Fibroblast of skin of back (primary cell): ENCODE results near the gene CALCOCO2.
"Not testable (repeated sequence)": the region's sequence is repeated elsewhere in the genome, so short reads cannot be mapped to it uniquely, and the experiment has no call there.

Source experiments
- DNase-seq: peaks from one replicate; pipeline ENCODE4 v3.0.0-alpha.2; 2013

CALCOCO2 gene

DNA sequence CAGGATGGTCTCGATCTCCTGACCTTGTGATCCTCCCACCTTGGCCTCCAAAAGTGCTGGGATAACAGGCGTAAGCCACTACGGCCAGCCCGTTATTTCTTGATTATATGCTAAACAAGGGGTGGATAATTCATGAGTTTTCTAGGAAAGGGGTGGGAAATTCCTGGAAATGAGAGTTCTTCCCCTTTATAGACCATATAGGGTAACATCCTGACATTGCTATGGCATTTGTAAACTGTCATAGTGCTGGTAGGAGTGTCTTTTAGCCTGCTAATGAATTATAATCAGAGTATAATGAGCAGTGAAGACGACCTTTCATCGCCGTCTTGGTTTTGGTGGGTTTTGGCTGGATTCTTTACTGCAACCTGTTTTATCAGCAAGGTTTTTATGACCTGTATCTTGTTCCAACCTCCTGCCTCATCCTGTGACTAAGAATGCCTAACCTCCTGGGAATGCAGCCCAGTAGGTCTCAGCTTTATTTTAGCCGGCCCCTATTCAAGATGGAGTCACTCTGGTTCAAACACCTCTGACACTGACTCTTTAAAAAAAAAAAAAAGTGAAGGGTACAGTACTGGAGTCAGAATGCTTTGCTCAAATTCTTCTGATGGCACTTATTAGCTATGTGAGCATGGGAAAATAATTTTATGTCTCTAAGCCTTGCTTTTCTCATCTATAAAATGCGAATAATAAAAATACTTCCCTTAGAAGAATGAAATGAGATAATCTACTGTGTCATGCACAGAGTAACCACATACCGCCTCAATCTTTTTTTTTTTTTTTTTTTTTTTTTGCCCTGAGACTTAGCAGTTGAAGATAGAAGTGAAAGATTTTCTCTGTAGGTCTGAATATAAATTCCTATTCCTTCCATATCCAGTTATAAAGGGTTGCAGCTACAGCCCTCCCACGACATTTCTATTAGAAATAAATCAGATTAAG is 5.1 kb upstream of the CALCOCO2 start:
- peak; percentile 17 for DNase-seq

DNA sequence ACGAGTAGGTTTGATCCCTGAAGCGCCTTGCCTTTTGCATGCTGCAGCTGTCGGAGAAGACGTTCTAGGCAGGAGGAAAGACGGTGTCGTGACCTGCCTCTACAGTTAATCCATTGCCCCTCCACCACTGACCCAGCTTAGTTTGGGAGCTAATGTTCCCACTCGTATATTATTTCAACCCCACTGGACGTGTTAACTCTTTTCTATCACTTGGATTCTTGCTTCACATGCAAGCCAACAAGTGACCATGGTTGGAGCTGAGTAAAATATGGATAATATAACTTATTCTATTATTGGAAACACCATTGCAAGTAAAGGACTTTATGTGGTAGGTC is 681 bp downstream of the CALCOCO2 start:
- no peak for DNase-seq

DNA sequence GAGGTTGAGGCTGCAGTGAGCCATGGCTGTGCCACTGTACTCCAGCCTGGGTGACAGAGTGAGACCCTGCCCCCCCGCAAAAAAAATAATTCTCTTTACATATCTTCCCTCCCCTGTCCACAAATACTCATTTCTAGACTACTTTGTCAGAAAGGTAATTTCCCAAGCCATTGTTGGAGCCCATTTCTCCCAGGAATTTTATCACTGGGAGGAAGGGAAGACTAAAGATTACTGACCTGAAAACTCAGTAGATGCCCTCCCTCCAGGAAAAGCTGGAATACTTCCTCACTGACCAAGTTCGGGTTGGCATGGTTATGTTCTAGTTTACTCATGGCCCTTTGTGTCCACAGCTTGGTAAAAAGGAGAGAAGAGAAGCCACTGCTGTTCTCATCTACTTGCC is 4.1 kb downstream of the CALCOCO2 start:
- no peak for DNase-seq

DNA sequence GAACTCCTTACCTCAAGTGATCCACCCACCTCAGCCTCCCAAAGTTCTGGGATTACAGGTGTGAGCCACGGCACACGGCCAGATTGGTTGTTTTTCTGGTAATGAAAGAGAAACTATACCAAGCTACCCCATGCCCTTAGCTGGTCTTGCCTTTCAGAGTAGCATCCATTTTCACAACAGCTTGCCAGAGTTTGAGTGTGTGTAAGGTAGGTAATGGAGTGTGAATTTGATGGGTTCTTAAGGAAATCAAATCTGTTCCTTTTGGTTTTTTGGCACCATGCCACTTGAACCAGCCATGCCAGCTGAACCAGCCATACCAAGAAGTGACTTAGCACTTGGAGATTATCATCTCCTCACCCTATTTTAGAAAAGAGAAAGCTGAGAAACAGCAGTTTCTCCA is 5.1 kb downstream of the CALCOCO2 start:
- DNase-seq = no peak

DNA sequence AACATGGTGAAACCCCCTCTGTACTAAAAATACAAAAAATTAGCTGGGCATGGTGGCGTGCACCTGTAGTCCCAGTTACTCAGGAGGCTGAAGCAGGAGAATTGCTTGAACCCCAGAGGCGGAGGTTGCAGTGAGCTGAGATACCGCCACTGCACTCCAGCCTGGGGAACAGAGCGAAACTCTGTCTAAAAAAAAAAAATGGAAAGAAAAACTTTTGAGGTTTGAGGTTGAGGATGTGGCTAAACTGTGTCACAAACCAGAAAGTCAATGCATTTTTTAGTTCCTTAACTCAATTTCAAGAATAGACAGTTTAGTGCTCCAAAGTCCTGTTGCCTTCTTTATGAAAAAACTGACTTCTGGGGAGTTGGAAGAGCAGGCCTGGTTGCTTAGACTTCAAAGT is 6.6 kb downstream of the CALCOCO2 start:
- DNase-seq = not testable (repeated sequence)

DNA sequence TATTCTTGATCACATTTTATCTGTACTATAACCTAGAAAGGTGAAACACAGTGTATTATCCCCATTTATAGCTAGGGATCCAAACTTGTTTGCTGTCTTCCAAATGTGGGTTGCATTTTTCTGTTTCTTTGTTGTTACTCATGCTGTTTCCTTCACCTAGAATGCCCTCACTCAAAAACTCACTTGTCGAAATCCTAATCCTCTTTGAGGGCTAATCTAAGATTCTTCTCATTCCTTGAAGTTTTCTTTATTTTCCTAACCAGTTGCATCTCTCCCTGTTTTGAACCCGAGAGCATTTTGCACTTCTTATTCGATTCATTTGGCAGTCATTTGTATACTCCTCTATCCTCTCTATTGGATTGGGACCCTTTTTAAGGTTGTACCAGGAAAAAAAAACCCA is 9.6 kb downstream of the CALCOCO2 start:
- DNase-seq = peak; percentile 8

DNA sequence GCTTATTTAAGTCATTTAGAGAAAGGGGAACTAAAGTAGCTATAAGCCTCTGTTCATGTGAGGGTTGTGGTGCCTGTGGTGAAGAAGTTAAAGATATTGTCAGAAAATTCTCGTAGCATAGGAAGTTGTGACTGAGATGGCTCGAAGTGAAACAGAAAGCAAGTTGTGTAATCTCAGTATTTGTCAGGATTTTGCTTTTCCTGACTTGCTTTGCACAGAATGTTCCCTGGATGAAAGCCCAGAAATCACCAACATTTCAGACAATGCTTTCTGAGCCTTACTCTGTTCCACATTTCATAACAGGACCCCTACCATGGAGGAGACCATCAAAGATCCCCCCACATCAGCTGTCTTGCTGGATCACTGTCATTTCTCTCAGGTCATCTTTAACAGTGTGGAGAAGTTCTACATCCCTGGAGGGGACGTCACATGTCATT is 10.6 kb downstream of the CALCOCO2 start:
- DNase-seq = peak; percentile 49

DNA sequence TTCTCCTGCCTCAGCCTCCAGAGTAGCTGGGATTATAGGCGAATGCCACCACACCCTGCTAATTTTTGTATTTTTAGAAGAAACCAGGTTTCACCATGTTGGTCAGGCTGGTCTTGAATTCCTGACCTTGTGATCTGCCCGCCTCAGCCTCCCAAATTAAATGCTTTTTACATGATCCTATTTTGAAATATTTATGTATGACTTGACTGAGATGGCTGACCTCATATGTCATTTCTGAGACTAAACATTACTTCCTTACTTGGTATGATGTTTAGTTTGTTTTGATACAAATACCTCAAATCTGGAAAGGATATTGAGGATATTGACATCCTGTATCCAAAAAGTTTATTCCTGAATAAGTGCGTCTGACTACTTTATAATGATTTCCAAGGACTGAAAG is 11.9 kb downstream of the CALCOCO2 start:
- DNase-seq = peak; percentile 50

DNA sequence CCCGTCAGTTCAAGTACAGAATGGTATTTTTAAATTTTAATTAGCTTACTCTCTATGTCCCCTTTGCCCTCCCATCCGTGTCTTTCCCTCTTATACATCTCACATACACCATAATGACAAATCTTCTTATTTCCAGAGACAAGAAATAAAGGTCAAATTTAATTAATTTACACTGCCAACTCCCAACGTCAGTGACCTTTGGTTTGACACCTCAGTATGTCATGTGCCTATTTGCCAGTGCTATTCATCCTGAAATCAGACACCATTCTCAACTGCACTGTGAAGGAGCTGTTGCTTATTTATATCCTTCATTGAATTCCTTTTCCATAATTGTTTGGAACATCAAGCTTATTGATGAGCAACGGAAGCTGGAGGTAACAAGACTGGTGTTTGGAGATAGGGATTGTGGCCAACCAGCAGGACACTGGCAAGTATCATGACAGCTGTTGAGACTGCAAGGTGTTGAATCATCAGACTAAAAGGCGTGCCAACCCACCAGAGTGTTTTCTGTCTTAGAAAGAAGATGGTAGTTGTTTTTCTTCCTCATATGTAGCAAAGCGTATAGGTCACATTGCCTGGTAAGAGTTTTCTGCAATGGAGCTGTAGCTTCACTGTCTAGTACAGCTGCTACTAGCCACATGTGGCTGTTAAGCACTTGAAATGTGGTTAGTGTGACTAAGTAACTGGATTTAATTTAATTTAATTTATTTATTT is 12.5 kb downstream of the CALCOCO2 start:
- peak; percentile 7 for DNase-seq

DNA sequence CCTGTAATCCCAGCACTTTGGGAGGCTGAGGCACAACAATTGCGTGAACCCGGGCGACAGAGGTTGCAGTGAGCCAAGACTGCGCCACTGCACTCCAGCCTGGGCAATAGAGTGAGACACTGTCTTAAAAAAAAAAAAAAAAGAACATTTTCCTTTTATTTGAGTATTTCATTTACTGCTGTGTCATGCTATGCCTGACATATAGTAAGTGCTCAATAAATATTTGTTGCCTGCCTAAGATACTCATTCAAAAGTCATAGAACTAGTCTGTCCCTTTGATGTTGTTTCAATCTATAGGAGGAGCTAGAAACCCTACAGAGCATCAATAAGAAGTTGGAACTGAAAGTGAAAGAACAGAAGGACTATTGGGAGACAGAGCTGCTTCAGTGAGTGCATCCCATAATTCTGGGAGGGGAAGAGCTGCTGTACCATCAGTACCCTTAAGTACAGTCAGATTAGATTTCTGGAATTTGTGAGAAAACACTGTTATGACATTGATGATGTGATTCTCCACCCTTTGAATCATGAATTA is 20.0 kb downstream of the CALCOCO2 start:
- no peak for DNase-seq

DNA sequence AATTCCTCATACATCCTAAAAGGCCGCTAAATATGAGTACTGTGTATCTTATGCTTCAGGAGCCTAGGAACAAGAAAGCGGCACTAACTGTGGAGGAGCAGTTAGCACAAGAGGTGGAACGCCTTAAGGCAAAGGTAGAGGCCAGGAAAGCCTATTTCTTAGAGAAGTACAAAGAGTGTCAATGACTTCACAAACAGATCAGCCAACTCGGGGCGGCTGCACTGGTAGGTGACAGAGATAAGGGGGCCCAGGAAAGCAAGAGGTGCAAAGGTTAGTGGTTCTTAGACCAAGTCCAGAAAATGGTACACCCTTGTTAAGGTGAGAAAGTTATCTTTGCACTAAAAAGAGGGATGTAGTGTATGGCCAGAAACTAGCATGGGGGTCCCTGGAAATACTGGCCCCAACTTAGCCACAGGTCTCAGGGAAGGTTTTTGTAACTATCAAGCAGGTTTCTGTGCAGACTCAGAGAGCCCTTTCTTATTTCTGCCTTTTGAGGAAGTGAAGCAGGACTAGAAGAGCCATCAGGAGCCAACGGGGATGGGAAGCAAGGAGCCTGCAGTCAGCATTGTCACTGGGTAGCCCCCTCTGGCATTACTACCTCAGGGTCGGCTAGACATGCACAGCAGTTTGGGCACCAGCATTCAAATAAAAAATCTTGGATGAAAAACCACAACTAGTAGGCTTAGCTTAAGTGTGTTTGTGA is 24.1 kb downstream of the CALCOCO2 start:
- DNase-seq = no peak

DNA sequence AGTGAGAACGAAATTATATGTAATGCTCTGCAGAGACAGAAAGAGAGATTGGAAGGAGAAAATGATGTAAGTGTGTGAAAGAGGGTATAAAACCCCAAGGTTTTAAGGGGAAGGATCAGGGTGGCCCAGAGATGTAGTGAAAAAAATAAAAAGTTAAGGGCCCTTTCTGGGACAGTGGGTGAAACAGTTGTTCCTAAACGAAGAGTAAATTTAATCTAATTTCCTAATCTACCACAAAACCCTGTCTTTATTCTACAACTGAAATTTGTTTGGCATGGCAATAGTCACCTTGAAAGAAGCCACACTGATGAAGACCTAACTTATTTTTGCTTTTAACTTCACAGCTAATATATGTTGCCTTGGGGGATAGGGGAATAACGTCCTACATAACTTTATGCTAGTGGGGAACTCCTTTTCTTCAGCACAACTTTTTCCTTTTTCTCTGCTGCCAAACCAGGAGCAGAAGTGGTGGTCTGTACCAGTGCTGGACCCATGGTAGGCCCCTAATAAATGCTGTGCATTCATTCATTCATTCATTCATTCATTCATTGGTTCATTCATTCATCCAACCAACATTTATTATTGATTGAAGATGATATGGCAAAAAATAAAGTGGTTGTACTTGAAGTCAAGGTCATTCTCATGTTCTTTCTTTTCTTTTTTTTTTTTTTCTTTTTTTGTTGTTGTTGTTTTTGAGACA is 25.4 kb downstream of the CALCOCO2 start:
- DNase-seq = no peak

DNA sequence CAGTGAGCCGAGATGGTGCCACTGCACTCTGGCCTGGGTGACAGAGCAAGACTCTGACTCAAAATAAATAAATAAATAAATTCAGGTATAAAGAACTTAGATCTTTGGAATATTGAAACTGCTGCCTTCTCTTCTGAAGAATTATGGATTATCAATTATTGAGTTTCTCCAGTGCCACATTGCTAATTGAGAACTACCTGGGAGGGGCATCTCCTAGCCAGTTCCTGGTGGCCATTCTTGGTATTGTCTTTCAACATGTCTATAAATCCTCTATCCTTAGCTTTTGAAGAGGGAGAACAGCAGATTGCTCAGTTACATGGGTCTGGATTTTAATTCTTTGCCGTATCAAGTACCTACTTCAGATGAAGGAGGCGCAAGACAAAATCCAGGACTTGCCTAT is 29.2 kb downstream of the CALCOCO2 start:
- DNase-seq = no peak

DNA sequence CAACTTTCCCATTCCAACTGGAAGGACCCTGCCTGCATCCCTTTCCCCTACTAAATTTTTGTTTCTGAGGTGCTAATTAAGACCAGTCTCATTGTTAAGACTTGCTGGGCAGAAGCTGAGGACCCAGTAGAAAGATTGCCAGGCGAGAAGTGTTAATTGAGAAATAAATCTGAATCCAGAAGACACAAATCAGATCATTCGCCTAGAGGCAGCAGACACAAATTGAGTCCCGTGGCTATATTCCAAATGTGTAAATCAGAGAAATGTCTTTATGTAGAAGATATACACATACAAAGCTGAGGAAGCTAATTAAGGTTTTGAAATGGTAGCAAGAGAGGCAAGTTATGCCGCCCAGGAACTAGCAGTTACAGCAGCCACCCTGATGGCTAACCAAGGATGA is 29.6 kb downstream of the CALCOCO2 start:
- no peak for DNase-seq

DNA sequence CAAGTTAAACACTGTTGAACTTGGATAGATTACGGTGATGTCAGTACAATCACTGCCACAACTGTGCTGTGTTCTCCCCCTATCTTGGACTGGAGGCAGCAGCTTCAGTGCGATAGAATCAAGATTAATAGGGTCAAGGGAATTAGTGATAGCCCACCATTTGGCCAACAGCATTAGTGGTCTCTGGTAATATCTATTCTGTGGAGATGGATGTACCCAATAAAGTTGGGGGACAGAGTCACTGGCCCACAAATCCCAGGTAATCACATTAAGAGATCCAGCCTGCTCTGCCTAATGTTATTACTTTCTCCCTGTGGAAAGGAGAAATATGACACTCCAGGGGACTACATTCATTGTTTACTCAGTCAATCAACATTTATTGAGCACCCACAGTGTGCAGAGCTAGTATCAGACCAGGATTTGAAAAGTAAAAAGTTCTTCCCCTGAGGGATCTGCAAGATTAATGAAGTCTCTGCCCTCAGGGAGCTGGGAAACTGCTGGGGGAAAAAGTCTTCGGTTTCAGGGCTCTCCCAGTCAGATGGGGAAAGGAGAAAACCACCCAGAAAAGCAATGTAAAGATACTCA is 38.2 kb downstream of the CALCOCO2 start:
- DNase-seq = no peak

DNA sequence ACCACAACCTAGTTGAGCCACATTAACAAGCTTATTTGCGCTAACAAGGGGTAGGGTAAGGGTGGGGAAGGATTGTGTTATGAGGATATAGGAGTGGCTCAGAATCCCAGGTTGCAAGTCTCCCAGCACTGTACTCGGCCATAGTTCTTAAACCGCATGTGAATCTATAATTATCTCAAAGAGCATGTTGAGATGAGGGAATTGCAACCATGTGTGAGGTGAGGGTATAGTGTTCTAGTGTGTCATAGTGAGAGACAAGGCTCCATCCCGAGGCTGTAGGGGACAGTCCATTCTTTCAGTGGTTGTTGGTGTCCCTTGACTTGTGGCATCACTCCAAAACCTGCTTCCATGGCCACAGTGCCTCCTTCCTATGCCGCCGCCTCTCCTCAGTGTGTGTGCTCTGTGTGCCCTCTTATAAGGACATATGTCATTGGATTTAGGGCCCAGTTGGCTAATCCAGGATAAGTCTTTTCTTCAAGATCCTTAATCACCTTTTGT is 39.0 kb downstream of the CALCOCO2 start:
- no peak for DNase-seq

DNA sequence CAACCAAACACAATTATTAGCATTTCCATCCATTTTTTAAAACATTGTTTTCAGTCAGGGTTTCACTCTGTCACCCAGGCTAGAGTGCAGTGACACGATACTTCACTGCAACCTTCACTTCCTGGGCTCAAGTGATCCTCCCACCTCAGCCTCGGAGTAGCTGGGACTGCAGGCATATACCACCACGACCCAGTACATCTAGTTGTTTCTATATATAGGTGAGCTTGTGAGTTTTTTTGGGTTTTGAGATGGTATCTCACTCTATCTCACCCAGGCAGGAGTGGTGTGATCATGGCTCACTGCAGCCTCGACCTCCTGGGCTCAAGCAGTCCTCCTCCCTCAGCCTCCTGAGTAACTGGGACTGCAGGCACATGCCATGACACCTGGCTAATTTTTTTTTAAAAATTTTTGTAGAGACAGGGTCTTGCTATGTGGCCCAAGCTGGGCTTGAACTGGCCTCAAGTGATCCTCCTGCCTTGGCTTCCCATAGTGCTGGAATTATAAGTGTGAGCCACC is 40.3 kb downstream of the CALCOCO2 start:
- DNase-seq = no peak

DNA sequence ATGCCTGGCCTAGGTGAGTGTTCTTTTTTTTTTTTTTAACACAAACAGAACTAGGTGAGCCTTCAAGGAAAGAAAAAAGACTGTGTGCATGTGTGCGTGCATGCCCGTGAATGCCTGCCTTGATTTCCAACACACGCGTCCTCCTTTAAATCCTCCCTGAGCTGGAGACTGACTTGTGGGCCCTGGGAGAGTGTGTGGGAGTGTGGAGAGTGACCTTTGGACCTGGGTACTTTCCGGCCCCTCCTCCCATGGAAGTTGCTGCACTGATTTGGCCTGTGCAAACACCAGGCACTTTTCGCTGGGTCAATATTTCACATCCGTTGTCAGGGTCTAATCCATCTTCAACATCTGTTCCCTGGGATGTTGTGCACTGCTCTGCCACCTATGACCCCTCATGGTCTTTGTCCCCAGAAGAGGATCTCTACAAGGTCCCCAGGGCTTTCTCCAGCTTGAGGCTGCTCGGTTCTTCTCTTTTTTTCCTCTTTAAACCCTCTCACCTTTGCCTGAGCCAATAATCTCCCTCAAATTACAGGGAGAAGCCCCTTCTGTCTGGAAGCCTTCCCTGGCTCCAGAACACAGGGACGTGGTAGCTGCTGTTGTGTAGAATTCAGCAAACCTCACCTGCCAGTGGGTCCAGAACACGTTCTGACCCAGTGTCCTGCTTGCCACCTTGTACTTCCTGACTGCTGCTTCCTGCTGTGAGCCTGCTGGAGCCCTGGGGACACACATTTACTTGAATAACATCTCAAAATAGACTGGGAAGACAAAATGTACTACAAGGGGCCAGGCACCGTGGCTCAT is 40.9 kb downstream of the CALCOCO2 start:
- no peak for DNase-seq

DNA sequence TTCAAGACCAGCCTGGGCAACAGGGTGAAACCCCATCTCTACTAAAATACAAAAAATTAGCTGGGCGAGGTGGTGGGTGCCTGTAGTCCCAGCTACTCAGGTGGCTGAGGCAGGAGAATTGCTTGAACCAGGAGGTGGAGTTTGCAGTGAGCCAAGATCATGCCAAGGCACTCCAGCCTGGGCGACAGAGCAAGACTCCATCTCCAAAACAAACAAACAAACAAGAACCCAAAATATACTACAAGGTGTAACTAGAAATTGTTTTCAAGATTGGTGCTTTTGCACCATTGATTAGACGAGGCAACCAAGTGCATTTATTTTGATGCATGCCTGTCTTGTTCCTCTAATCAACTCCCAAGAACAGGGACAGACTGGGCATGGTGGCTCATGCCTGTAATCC is 41.6 kb downstream of the CALCOCO2 start:
- not testable (repeated sequence) for DNase-seq

DNA sequence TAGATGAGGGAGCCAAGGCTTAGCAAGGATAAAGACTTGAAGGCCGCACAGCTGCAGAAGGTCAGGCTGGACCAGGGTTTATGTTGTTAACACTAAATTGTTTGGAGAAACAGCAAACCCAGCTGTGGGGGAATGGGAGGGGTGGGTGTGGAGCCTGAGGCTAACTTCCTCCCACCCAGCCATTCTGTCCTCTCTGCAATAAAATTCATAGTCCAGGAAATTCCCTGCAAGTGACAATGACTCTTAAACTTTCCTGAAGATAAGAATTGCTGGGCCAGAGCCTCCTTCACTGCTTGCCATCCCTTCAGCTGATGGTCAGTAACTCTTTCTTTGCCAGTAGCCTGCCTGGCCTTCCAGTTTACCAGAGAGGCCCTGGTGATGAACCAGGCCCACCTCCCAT is 42.4 kb downstream of the CALCOCO2 start:
- no peak for DNase-seq
